Mucosa of stomach (tissue), 1 donor: ENCODE results near the gene OGG1.

Source experiments
- H3K27me3 ChIP-seq: one replicate; pipeline ENCODE4 v1.7.0; 2013; ENCODE audit warnings: mild to moderate bottlenecking, low read length; ENCODE audit not compliant: control insufficient read depth, insufficient read depth
- H3K36me3 ChIP-seq: one replicate; pipeline ENCODE4 v1.7.0; 2013; ENCODE audit warnings: low read length; ENCODE audit not compliant: control insufficient read depth, insufficient read depth
- H3K4me1 ChIP-seq: one replicate; pipeline ENCODE4 v1.7.0; 2013; ENCODE audit warnings: mild to moderate bottlenecking, low read length; ENCODE audit not compliant: control insufficient read depth, insufficient read depth
- H3K4me3 ChIP-seq: one replicate; pipeline ENCODE4 v1.7.0; 2013; ENCODE audit warnings: low read length
- H3K9ac ChIP-seq: one replicate; pipeline ENCODE4 v1.7.0; 2013; ENCODE audit warnings: mild to moderate bottlenecking, low read length, moderate library complexity
- H3K9me3 ChIP-seq: one replicate; pipeline ENCODE4 v1.7.0; 2013; ENCODE audit warnings: mild to moderate bottlenecking, low read length, moderate library complexity; ENCODE audit not compliant: control insufficient read depth
- donor health status: Pancreatic carcinoma.

OGG1 gene

GRCh38 chr3:9731206-9732079 lies 18.3 kb upstream of the OGG1 start, which contains the start of gene BRPF1:
TSS of gene BRPF1 (plus strand) at chr3:9731735. CDS start at chr3:9734141, 2,406 bp downstream.
- H3K27me3 ChIP-seq = no peaks in the 10 kb centered on the region
- peak within 1 kb of the TSS; percentile 91 for H3K9ac ChIP-seq
- no peaks in the 10 kb centered on the region for H3K9me3 ChIP-seq
- H3K4me1 ChIP-seq = peaks cover 8% of the 10 kb centered on the region
- H3K4me3 ChIP-seq = peak within 1 kb of the TSS; percentile 69
- H3K36me3 ChIP-seq = peaks cover 7% of the 10 kb centered on the region

DNA sequence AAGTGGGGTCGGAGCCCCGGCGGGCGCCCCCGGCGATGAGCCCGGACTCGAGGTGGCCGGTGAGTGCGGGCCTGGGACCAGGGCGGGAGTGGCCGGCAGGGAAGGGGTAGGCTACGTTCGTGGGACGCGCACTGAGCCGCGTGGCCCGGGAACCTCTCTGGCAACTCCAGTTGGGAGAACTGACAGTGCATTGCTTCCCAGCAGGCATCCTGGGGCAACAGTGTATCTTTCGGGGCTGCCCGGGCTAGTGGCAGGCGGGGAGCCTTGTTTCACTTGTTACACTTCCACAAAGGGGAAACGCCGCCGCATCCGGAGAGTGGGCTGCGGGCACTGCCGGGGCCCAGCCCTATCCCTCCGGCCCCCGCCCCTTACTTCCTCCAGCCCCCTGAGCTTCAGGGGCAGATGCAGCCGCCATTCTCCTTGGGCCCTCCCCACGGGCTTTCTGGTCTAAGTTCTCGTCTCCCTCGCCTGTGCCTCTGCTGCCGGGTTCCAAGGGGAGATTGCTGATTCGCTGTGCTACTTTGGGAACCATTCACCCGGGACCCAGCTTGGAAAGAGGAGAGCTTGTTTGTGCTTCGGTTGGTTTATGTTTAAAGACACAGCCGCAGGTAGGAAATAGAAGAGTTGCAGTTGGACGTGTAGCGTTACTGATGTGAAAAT lies 17.5 kb upstream of the OGG1 start:
- Histone ChIP-seq H3K4me3 (peak overlapping the region; percentile 69), H3K9me3 (no peaks in the 10 kb centered on the region), H3K27me3 (no peaks in the 10 kb centered on the region), H3K36me3 (peaks cover 7% of the 10 kb centered on the region), H3K4me1 (peaks cover 8% of the 10 kb centered on the region), H3K9ac (peak overlapping the region; percentile 91)

GRCh38 chr3:9732740-9733115 lies 17.0 kb upstream of the OGG1 start:
- H3K4me3 ChIP-seq = peak overlapping the region; percentile 69
- H3K4me1 ChIP-seq = peaks cover 8% of the 10 kb centered on the region
- H3K9me3 ChIP-seq = no peaks in the 10 kb centered on the region
- H3K9ac ChIP-seq = peak overlapping the region; percentile 91
- peaks cover 7% of the 10 kb centered on the region for H3K36me3 ChIP-seq
- H3K27me3 ChIP-seq = no peaks in the 10 kb centered on the region

GRCh38 chr3:9736831-9737230 lies 12.9 kb upstream of the OGG1 start:
- Histone ChIP-seq H3K9me3 (no peaks in the 10 kb centered on the region), H3K4me3 (no peak overlapping the region), H3K36me3 (peaks cover 34% of the 10 kb centered on the region), H3K9ac (no peak overlapping the region), H3K27me3 (no peaks in the 10 kb centered on the region), H3K4me1 (peaks cover 8% of the 10 kb centered on the region)

DNA sequence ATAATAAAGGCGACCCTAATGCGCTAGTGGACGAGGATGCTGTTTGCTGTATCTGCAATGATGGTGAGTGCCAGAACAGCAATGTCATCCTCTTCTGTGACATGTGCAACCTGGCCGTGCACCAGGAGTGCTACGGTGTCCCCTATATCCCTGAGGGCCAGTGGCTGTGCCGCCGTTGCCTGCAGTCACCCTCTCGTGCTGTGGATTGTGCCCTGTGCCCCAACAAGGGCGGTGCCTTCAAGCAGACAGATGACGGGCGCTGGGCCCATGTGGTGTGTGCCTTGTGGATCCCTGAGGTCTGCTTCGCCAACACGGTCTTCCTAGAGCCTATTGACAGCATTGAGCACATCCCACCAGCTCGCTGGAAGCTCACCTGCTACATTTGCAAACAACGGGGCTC lies 10.6 kb upstream of the OGG1 start:
- no peak overlapping the region for H3K4me3 ChIP-seq
- no peaks in the 10 kb centered on the region for H3K9me3 ChIP-seq
- no peak overlapping the region for H3K9ac ChIP-seq
- no peaks in the 10 kb centered on the region for H3K27me3 ChIP-seq
- no peaks in the 10 kb centered on the region for H3K4me1 ChIP-seq
- H3K36me3 ChIP-seq = peaks cover 46% of the 10 kb centered on the region

GRCh38 chr3:9742560-9742959 lies 7.2 kb upstream of the OGG1 start:
- H3K4me3 ChIP-seq = no peak overlapping the region
- peaks cover 55% of the 10 kb centered on the region for H3K36me3 ChIP-seq
- H3K9me3 ChIP-seq = no peaks in the 10 kb centered on the region
- no peak overlapping the region for H3K9ac ChIP-seq
- no peaks in the 10 kb centered on the region for H3K27me3 ChIP-seq
- no peaks in the 10 kb centered on the region for H3K4me1 ChIP-seq

GRCh38 chr3:9743548-9743947 lies 6.2 kb upstream of the OGG1 start:
- Histone ChIP-seq H3K4me3 (no peak overlapping the region), H3K27me3 (no peaks in the 10 kb centered on the region), H3K36me3 (peaks cover 50% of the 10 kb centered on the region), H3K9ac (no peak overlapping the region), H3K4me1 (no peaks in the 10 kb centered on the region), H3K9me3 (no peaks in the 10 kb centered on the region)

DNA sequence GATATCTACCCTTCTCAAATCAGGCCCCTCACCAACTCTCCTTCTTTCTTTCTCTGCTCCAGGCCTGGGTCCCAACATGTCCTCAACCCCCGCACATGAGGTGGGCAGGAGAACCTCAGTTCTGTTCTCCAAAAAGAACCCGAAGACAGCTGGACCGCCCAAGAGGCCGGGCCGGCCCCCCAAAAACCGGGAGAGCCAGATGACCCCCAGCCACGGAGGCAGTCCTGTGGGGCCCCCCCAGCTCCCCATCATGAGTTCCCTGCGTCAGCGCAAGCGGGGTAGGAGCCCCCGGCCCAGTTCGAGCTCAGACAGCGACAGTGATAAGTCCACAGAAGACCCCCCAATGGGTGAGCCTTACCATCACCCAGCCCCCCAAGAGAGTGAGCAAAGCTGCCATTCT lies 5.6 kb upstream of the OGG1 start:
- Histone ChIP-seq H3K9ac (no peak overlapping the region), H3K4me1 (peaks cover 4% of the 10 kb centered on the region), H3K4me3 (no peak overlapping the region), H3K27me3 (no peaks in the 10 kb centered on the region), H3K9me3 (no peaks in the 10 kb centered on the region), H3K36me3 (peaks cover 46% of the 10 kb centered on the region)

- Histone ChIP-seq H3K4me3 (no peak overlapping the region), H3K36me3 (peaks cover 35% of the 10 kb centered on the region), H3K4me1 (peaks cover 10% of the 10 kb centered on the region), H3K27me3 (no peaks in the 10 kb centered on the region), H3K9me3 (no peaks in the 10 kb centered on the region), H3K9ac (no peak overlapping the region)
Observed at GRCh38 chr3:9745521-9745920, 4.2 kb upstream of the OGG1 start.

DNA sequence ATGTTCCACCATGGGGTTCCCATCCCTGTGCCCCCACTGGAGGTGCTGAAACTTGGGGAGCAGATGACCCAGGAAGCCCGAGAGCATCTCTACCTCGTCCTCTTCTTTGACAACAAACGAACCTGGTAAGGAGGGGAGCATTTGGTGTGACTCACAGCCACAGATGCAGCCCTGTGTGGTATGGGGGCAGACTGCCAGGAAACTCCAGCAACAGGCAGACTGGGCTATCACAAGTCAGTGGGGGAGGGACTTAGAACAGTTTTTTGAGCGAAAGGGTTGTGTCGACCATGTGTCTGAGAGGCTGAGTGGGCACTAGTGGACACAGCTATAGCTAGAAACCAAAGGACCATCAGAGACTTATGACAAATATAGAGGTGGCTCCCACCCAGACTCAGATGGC lies 3.4 kb upstream of the OGG1 start:
- no peak overlapping the region for H3K9ac ChIP-seq
- no peak overlapping the region for H3K4me3 ChIP-seq
- peaks cover 17% of the 10 kb centered on the region for H3K4me1 ChIP-seq
- H3K36me3 ChIP-seq = peaks cover 30% of the 10 kb centered on the region
- no peaks in the 10 kb centered on the region for H3K27me3 ChIP-seq
- no peaks in the 10 kb centered on the region for H3K9me3 ChIP-seq

GRCh38 chr3:9747267-9747666 lies 2.5 kb upstream of the OGG1 start:
- Histone ChIP-seq H3K4me3 (no peak overlapping the region), H3K27me3 (no peaks in the 10 kb centered on the region), H3K9me3 (no peaks in the 10 kb centered on the region), H3K4me1 (peaks cover 21% of the 10 kb centered on the region), H3K36me3 (peaks cover 27% of the 10 kb centered on the region), H3K9ac (no peak overlapping the region)

GRCh38 chr3:9748031-9748430 lies 1.7 kb upstream of the OGG1 start:
- Histone ChIP-seq H3K36me3 (peaks cover 26% of the 10 kb centered on the region), H3K27me3 (no peaks in the 10 kb centered on the region), H3K9ac (no peak overlapping the region)

More at GRCh38 chr3:9748031-9748430, 1.7 kb upstream of the OGG1 start:
- H3K4me1 ChIP-seq = peaks cover 21% of the 10 kb centered on the region
- no peak overlapping the region for H3K4me3 ChIP-seq
- no peaks in the 10 kb centered on the region for H3K9me3 ChIP-seq
